Measurements from ENCODE around the gene SENP2. TPM values are rescaled to one million over a fixed set of nuclear protein-coding genes. Genes with fewer than 3 reads are reported as not detected.
"Not testable (repeated sequence)": the region's sequence is repeated elsewhere in the genome, so short reads cannot be mapped to it uniquely, and the experiment has no call there.

The SENP2 gene
- total RNA-seq, 4 donors from 2014 or later, result 27.5 to 84.9 (median 28.9) TPM

GRCh38 chr3:185630182-185630622 lies 44.1 kb downstream of the SENP2 start:
- 8 to 22% methylated on average over 6 of the region's 6 CpGs for WGBS, 2 donors
- peak; percentile 56 to 74 for DNase-seq (ENCODE audit: low spot score in 2 of 2)
- Histone ChIP-seq H3K36me3 (peaks cover 0 to 44% (median 0%) of the 10 kb centered on the region in 3 donors), H3K9me3 (no peaks in the 10 kb centered on the region), H3K27ac (peak overlapping the region; percentile 49 to 87 (median 76)), H3K4me1 (peaks cover 0 to 30% (median 16%) of the 10 kb centered on the region in 4 donors), H3K27me3 (no peaks in the 10 kb centered on the region), H3K4me3 (no peak overlapping the region)
- no peak for TF ChIP-seq CTCF (IDR thresholded peaks at IDR 0.05)
- TF ChIP-seq POLR2A (IDR thresholded peaks at IDR 0.05), result no peak
- peak in 1 of 2 donors; percentile 39 for TF ChIP-seq EP300 (IDR thresholded peaks at IDR 0.05)

GRCh38 chr3:185631108-185631507 lies 45.0 kb downstream of the SENP2 start:
- H3K27ac ChIP-seq, result peak overlapping the region; percentile 49 to 87 (median 76)
- TF ChIP-seq CTCF (IDR thresholded peaks at IDR 0.05) (no peak), EP300 (IDR thresholded peaks at IDR 0.05) (peak in 1 of 2 donors; percentile 24), POLR2A (IDR thresholded peaks at IDR 0.05) (no peak)

GRCh38 chr3:185631508-185632206 lies 45.6 kb downstream of the SENP2 start:
- H3K4me1 ChIP-seq, result peaks cover 0 to 30% (median 16%) of the 10 kb centered on the region in 4 donors
- WGBS, 2 donors, result 75 to 91% methylated on average over 6 of the region's 7 CpGs
- no peak for DNase-seq (ENCODE audit: low spot score in 2 of 2)
- H3K9me3 ChIP-seq, result no peaks in the 10 kb centered on the region
- TF ChIP-seq POLR2A (IDR thresholded peaks at IDR 0.05) (no peak), EP300 (IDR thresholded peaks at IDR 0.05) (peak in 1 of 2 donors; percentile 2)
- H3K36me3 ChIP-seq, result peaks cover 0 to 29% (median 0%) of the 10 kb centered on the region in 3 donors
- H3K27ac ChIP-seq, result peak overlapping the region in 2 of 4 donors; percentile 65 to 71
- H3K27me3 ChIP-seq, result no peaks in the 10 kb centered on the region
- no peak overlapping the region for H3K4me3 ChIP-seq

More at GRCh38 chr3:185631108-185631507, 45.0 kb downstream of the SENP2 start:
- WGBS, 2 donors, result 68 to 91% methylated on average over 4 of the region's 4 CpGs
- Histone ChIP-seq H3K4me3 (no peak overlapping the region), H3K9me3 (no peaks in the 10 kb centered on the region), H3K4me1 (peaks cover 0 to 30% (median 16%) of the 10 kb centered on the region in 4 donors), H3K36me3 (peaks cover 0 to 34% (median 0%) of the 10 kb centered on the region in 3 donors), H3K27me3 (no peaks in the 10 kb centered on the region)
- DNase-seq (ENCODE audit: low spot score in 2 of 2), result peak in 1 of 2 donors; percentile 45

GRCh38 chr3:185632996-185633395 lies 46.9 kb downstream of the SENP2 start:
- H3K27me3 ChIP-seq, result no peaks in the 10 kb centered on the region
- H3K4me1 ChIP-seq, result peaks cover 0 to 30% (median 16%) of the 10 kb centered on the region in 4 donors
- no peak overlapping the region for H3K27ac ChIP-seq
- H3K36me3 ChIP-seq, result peaks cover 0 to 16% (median 0%) of the 10 kb centered on the region in 3 donors
- H3K9me3 ChIP-seq, result no peaks in the 10 kb centered on the region
- DNase-seq (ENCODE audit: low spot score in 2 of 2), result no peak
- TF ChIP-seq EP300 (IDR thresholded peaks at IDR 0.05) (no peak), CTCF (IDR thresholded peaks at IDR 0.05) (no peak), POLR2A (IDR thresholded peaks at IDR 0.05) (no peak)
- H3K4me3 ChIP-seq, result no peak overlapping the region
- 94% methylated on average over 4 of the region's 4 CpGs for WGBS, 2 donors

- 68 to 77% methylated on average over 3 of the region's 3 CpGs for WGBS, 2 donors
- peak overlapping the region in 2 of 4 donors; percentile 6 to 7 for H3K27ac ChIP-seq
- H3K36me3 ChIP-seq, result peaks cover 0 to 5% (median 0%) of the 10 kb centered on the region in 3 donors
- no peak overlapping the region for H3K4me3 ChIP-seq
- no peaks in the 10 kb centered on the region for H3K4me1 ChIP-seq
- no peaks in the 10 kb centered on the region for H3K9me3 ChIP-seq
- no peak for DNase-seq (ENCODE audit: low spot score in 2 of 2)
- TF ChIP-seq POLR2A (IDR thresholded peaks at IDR 0.05), result no peak
- no peak for TF ChIP-seq EP300 (IDR thresholded peaks at IDR 0.05)
- no peak for TF ChIP-seq CTCF (IDR thresholded peaks at IDR 0.05)
- H3K27me3 ChIP-seq, result no peaks in the 10 kb centered on the region
These were observed 51.3 kb downstream of the SENP2 start for GRCh38 chr3:185637388-185637787.

GRCh38 chr3:185638651-185639050 lies 52.6 kb downstream of the SENP2 start:
- not testable (repeated sequence) for H3K27ac ChIP-seq; H3K9me3 ChIP-seq; DNase-seq (ENCODE audit: low spot score in 2 of 2); H3K4me1 ChIP-seq; H3K4me3 ChIP-seq; H3K27me3 ChIP-seq; H3K36me3 ChIP-seq
- WGBS, 2 donors, result 93 to 96% methylated on average over 11 of the region's 11 CpGs

Data from tibial nerve (tissue), 4 donors.